ENCODE results near the gene CD19. TPM values are rescaled to one million over a fixed set of nuclear protein-coding genes. Genes with fewer than 3 reads are reported as not detected.

The CD19 gene
- total and polyA plus RNA-seq, 2 donors (not counting 1 experiment from before 2014, with no cell fraction given), result under 0.01 to 0.05 TPM

DNA sequence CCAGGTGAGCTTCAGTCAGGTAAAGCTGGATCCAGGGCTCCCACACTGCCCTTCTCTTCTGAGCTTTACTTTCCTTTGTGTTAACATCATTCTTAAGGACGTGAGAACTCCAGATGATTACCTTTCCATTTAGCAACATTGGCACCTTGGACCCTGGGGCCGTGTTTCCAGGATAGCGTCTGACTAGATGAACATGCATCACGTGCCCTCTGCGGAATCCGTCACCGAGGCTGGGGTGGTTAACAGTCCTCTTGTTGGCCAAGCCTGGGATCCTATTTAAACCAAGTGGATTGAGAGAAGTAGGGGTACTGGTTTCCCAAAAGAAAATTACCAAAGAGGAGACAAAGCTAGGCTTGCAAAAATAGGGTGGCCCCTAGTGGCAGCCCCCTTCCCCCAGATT lies 49.2 kb downstream of the CD19 start:
- Histone ChIP-seq H3K27ac (ENCODE audit: insufficient read depth, low read length) (no peak overlapping the region), H2AFZ (ENCODE audit: low read length) (no peak overlapping the region), H3K79me2 (ENCODE audit: control insufficient read depth, insufficient read depth, low read length) (peaks cover 12% of the 10 kb centered on the region), H3K4me2 (ENCODE audit: extremely low read depth, insufficient read depth, low read length) (no peak overlapping the region), H3K4me1 (ENCODE audit: control insufficient read depth, extremely low read depth, insufficient read depth, low read length) (no peaks in the 10 kb centered on the region), H3K27me3 (ENCODE audit: control insufficient read depth, insufficient read depth, low read length) (no peaks in the 10 kb centered on the region), H4K20me1 (ENCODE audit: control insufficient read depth, extremely low read depth, insufficient read depth, low read length) (no peaks in the 10 kb centered on the region), H3K9me3 (ENCODE audit: control insufficient read depth, insufficient read depth, low read depth, low read length) (no peaks in the 10 kb centered on the region), H3K36me3 (ENCODE audit: control insufficient read depth, insufficient read depth, low read length) (peaks cover 22% of the 10 kb centered on the region), H3K4me3 (replicated peaks in 1 of 4; ENCODE audit: control extremely low read depth in 1 of 4, insufficient read depth in 1 of 4, low read depth in 3 of 4, low read length in 4 of 4) (no peak overlapping the region), H3K9ac (ENCODE audit: insufficient read depth, low read length) (no peak overlapping the region)
- DNase-seq (ENCODE audit: low read depth in 2 of 2), result no peak
- TF ChIP-seq, protein P1, sequence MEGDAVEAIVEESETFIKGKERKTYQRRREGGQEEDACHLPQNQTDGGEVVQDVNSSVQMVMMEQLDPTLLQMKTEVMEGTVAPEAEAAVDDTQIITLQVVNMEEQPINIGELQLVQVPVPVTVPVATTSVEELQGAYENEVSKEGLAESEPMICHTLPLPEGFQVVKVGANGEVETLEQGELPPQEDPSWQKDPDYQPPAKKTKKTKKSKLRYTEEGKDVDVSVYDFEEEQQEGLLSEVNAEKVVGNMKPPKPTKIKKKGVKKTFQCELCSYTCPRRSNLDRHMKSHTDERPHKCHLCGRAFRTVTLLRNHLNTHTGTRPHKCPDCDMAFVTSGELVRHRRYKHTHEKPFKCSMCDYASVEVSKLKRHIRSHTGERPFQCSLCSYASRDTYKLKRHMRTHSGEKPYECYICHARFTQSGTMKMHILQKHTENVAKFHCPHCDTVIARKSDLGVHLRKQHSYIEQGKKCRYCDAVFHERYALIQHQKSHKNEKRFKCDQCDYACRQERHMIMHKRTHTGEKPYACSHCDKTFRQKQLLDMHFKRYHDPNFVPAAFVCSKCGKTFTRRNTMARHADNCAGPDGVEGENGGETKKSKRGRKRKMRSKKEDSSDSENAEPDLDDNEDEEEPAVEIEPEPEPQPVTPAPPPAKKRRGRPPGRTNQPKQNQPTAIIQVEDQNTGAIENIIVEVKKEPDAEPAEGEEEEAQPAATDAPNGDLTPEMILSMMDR (conservative IDR thresholded peaks at IDR 0.05 in 1 of 2, IDR thresholded peaks at IDR 0.05 in 1 of 2; ENCODE audit: low read depth in 1 of 2, low read length in 2 of 2), result no peak
- TF ChIP-seq EZH2 (IDR thresholded peaks at IDR 0.05; ENCODE audit: low read length, missing control alignments), result no peak

- no peaks in the 10 kb centered on the region for H3K9me3 ChIP-seq (ENCODE audit: control insufficient read depth, insufficient read depth, low read depth, low read length)
- peaks cover 8% of the 10 kb centered on the region for H3K79me2 ChIP-seq (ENCODE audit: control insufficient read depth, insufficient read depth, low read length)
- H4K20me1 ChIP-seq (ENCODE audit: control insufficient read depth, extremely low read depth, insufficient read depth, low read length), result no peaks in the 10 kb centered on the region
- H3K4me3 ChIP-seq (replicated peaks in 1 of 4; ENCODE audit: control extremely low read depth in 1 of 4, insufficient read depth in 1 of 4, low read depth in 3 of 4, low read length in 4 of 4), result no peak overlapping the region
- TF ChIP-seq EZH2 (IDR thresholded peaks at IDR 0.05; ENCODE audit: low read length, missing control alignments), result no peak
- TF ChIP-seq, protein P1 (conservative IDR thresholded peaks at IDR 0.05 in 1 of 2, IDR thresholded peaks at IDR 0.05 in 1 of 2; ENCODE audit: low read depth in 1 of 2, low read length in 2 of 2), result peak; percentile 44 to 68
- no peaks in the 10 kb centered on the region for H3K27me3 ChIP-seq (ENCODE audit: control insufficient read depth, insufficient read depth, low read length)
- H3K4me2 ChIP-seq (ENCODE audit: extremely low read depth, insufficient read depth, low read length), result no peak overlapping the region
- no peak overlapping the region for H3K27ac ChIP-seq (ENCODE audit: insufficient read depth, low read length)
- no peak overlapping the region for H3K9ac ChIP-seq (ENCODE audit: insufficient read depth, low read length)
- H2AFZ ChIP-seq (ENCODE audit: low read length), result no peak overlapping the region
- peaks cover 25% of the 10 kb centered on the region for H3K36me3 ChIP-seq (ENCODE audit: control insufficient read depth, insufficient read depth, low read length)
- DNase-seq (ENCODE audit: low read depth in 2 of 2), result no peak
- no peaks in the 10 kb centered on the region for H3K4me1 ChIP-seq (ENCODE audit: control insufficient read depth, extremely low read depth, insufficient read depth, low read length)
Observed at GRCh38 chr16:28981517-28981916, 49.7 kb downstream of the CD19 start.

DNA sequence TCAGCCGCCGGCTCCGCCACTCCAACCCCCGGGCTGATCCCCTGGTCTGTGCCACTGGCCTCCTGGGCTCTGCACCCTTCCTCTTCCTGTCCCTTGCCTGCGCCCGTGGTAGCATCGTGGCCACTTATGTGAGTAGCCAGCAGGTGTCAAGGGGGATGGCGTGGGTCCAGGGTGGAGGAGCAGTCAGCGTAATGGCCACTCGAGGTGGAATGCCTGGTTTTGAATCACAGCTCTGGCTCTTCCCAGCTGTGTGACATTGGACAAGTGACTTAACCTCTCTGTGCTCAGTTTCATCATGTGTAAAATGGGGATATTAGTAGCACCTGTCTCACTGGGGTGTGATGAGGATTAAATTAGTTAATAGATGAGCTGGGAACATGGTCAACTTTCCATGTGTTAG lies 50.6 kb downstream of the CD19 start:
- H3K4me3 ChIP-seq (replicated peaks in 1 of 4; ENCODE audit: control extremely low read depth in 1 of 4, insufficient read depth in 1 of 4, low read depth in 3 of 4, low read length in 4 of 4), result no peak overlapping the region
- H3K9me3 ChIP-seq (ENCODE audit: control insufficient read depth, insufficient read depth, low read depth, low read length), result no peaks in the 10 kb centered on the region
- no peak overlapping the region for H3K27ac ChIP-seq (ENCODE audit: insufficient read depth, low read length)
- H3K9ac ChIP-seq (ENCODE audit: insufficient read depth, low read length), result no peak overlapping the region
- H2AFZ ChIP-seq (ENCODE audit: low read length), result no peak overlapping the region
- no peaks in the 10 kb centered on the region for H3K27me3 ChIP-seq (ENCODE audit: control insufficient read depth, insufficient read depth, low read length)
- no peaks in the 10 kb centered on the region for H4K20me1 ChIP-seq (ENCODE audit: control insufficient read depth, extremely low read depth, insufficient read depth, low read length)
- TF ChIP-seq EZH2 (IDR thresholded peaks at IDR 0.05; ENCODE audit: low read length, missing control alignments), result no peak
- TF ChIP-seq, protein P1 (conservative IDR thresholded peaks at IDR 0.05 in 1 of 2, IDR thresholded peaks at IDR 0.05 in 1 of 2; ENCODE audit: low read depth in 1 of 2, low read length in 2 of 2), result no peak
- peaks cover 24% of the 10 kb centered on the region for H3K36me3 ChIP-seq (ENCODE audit: control insufficient read depth, insufficient read depth, low read length)
- H3K79me2 ChIP-seq (ENCODE audit: control insufficient read depth, insufficient read depth, low read length), result peaks cover 2% of the 10 kb centered on the region
- no peaks in the 10 kb centered on the region for H3K4me1 ChIP-seq (ENCODE audit: control insufficient read depth, extremely low read depth, insufficient read depth, low read length)
- no peak for DNase-seq (ENCODE audit: low read depth in 2 of 2)
- no peak overlapping the region for H3K4me2 ChIP-seq (ENCODE audit: extremely low read depth, insufficient read depth, low read length)
